Spleen (tissue), 7 donors: Measurements from ENCODE around the gene DNHD1.

Experiments
- POLR2A ChIP-seq, 3 donors: fragments of 450-650 bp; IDR thresholded peaks; one replicate each; pipeline ENCODE4 v1.5.1; 2017; ENCODE audit warnings: antibody characterized with exemption in 3 of 3, mild to moderate bottlenecking in 1 of 3
- TF ChIP-seq, protein P1 (sequence below), 11 experiments: fragments of 200-600 bp in 7 of 11; fragments of 450-650 bp in 4 of 11; sonication (generic) in 4 of 11; IDR thresholded peaks in 8 of 11; conservative IDR thresholded peaks in 3 of 11; 1 replicate in 7 of 11; 2 replicates in 4 of 11; pipeline versions ENCODE4 v1.4.0 to v1.8.0; 2016 to 2021; ENCODE audit warnings: antibody characterized with exemption in 11 of 11, inconsistent platforms in 4 of 11, mild to moderate bottlenecking in 1 of 11
- donor health status: DM: no; HTN: no; CAD: no; lungs with moderate emphysema.
- donor health status: DM: no; HTN: no; CAD: no.
- donor health status: DM: no; HTN: no; CAD: no.

DNA sequence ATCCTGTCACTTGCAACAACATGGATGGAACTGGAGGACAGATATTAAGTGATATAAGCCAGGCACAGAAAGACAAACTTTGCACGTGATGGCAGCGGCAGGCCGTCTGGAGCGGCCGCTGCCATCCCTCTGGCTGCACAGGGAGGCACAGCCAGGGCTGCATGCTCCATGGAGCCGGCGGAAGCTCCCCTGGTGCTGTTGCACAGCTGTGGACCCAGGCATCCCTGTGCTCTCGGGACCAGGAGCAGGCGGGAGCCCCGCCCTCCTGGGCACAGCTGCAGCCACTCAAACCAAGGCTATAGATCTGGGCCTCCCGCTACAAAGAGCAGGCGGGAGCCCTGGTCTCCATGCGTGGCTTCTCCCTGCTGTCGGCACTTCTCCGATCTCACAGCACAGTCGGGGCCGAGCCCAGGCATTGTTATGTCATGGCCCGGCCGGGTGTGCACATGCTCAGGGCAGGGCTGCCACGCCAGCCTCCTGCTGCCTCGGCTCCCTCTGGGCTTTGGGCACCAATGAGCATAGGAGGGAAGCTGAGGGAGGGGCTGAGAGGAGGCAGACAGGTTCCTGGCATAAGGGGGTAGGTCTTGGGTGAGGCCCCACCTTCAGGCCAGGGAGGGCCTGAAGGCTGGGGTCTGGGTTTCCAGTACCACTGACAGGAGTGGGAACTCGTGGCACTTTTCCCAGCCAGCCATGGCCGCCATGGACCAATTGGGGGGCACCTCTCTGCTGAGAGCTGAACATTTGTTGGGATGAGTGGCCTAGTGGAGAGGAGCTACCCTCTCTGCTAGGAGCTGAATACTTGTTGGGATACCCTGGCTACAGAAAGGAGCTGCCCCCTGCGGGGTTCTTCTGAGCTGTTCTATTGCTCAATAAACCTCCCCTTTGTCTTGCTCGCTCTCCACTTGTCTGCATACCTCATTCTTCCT is 89.6 kb downstream of the DNHD1 start:
- TF ChIP-seq POLR2A (IDR thresholded peaks at IDR 0.05): no peak
- TF ChIP-seq, protein P1, sequence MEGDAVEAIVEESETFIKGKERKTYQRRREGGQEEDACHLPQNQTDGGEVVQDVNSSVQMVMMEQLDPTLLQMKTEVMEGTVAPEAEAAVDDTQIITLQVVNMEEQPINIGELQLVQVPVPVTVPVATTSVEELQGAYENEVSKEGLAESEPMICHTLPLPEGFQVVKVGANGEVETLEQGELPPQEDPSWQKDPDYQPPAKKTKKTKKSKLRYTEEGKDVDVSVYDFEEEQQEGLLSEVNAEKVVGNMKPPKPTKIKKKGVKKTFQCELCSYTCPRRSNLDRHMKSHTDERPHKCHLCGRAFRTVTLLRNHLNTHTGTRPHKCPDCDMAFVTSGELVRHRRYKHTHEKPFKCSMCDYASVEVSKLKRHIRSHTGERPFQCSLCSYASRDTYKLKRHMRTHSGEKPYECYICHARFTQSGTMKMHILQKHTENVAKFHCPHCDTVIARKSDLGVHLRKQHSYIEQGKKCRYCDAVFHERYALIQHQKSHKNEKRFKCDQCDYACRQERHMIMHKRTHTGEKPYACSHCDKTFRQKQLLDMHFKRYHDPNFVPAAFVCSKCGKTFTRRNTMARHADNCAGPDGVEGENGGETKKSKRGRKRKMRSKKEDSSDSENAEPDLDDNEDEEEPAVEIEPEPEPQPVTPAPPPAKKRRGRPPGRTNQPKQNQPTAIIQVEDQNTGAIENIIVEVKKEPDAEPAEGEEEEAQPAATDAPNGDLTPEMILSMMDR (IDR thresholded peaks at IDR 0.05 in 8 of 11, conservative IDR thresholded peaks at IDR 0.05 in 3 of 11): no peak
